GM12892 (cell line): ENCODE data around the gene DOK6.

Experiments
- DNase-seq: peaks from one replicate; pipeline ENCODE4 v3.0.0; 2011; ENCODE audit not compliant: insufficient read length
- FAIRE-seq: peaks from 2 replicates; lab custom pipeline; 2011; peaks lifted over from hg19 to GRCh38; lab: Jason Lieb, UNC
- POLR2A ChIP-seq: IDR thresholded peaks from 2 replicates; pipeline ENCODE4 v1.6.1; 2011; ENCODE audit warnings: low read depth, low read length, control low read depth
- POLR2AphosphoS5 ChIP-seq: IDR thresholded peaks from 2 replicates; pipeline ENCODE4 v1.6.1; 2011; ENCODE audit warnings: low read depth, low read length, control low read depth
- TAF1 ChIP-seq: IDR thresholded peaks from 2 replicates; pipeline ENCODE4 v1.6.1; 2011; ENCODE audit warnings: low read depth, mild to moderate bottlenecking, control low read depth, low read length, borderline replicate concordance

Gene DOK6

GRCh38 chr18:69763002-69763401 is 362.3 kb downstream of the DOK6 start:
- no peak for FAIRE-seq
- DNase-seq = no peak
- TF ChIP-seq POLR2AphosphoS5 (no peak), TAF1 (no peak), POLR2A (no peak)

- DNase-seq (no peak), FAIRE-seq (no peak)
- no peak for TF ChIP-seq POLR2AphosphoS5
- no peak for TF ChIP-seq POLR2A
- no peak for TF ChIP-seq TAF1
Measured at GRCh38 chr18:69763821-69764220, 363.1 kb downstream of the DOK6 start.

- FAIRE-seq (no peak), DNase-seq (no peak)
- TF ChIP-seq TAF1 (no peak), POLR2A (no peak), POLR2AphosphoS5 (no peak)
Measured at GRCh38 chr18:69770238-69770637, 369.6 kb downstream of the DOK6 start.

- no peak for TF ChIP-seq POLR2A
- no peak for TF ChIP-seq TAF1
- no peak for TF ChIP-seq POLR2AphosphoS5
Measured at GRCh38 chr18:69774831-69775230, 374.1 kb downstream of the DOK6 start.

GRCh38 chr18:69777248-69777647 is 376.6 kb downstream of the DOK6 start:
- TF ChIP-seq POLR2A = no peak
- no peak for TF ChIP-seq TAF1
- no peak for TF ChIP-seq POLR2AphosphoS5
- FAIRE-seq = no peak

More at GRCh38 chr18:69774831-69775230, 374.1 kb downstream of the DOK6 start:
- DNase-seq (no peak), FAIRE-seq (peak; percentile 17)

GRCh38 chr18:69778680-69779079 is 378.0 kb downstream of the DOK6 start:
- DNase-seq (no peak), FAIRE-seq (no peak)
- TF ChIP-seq TAF1 = no peak
- TF ChIP-seq POLR2AphosphoS5 = no peak
- no peak for TF ChIP-seq POLR2A

More at GRCh38 chr18:69777248-69777647, 376.6 kb downstream of the DOK6 start:
- DNase-seq = no peak

GRCh38 chr18:69780851-69781250 is 380.2 kb downstream of the DOK6 start:
- TF ChIP-seq TAF1 = no peak
- FAIRE-seq (no peak), DNase-seq (no peak)

GRCh38 chr18:69784815-69785214 is 384.1 kb downstream of the DOK6 start:
- FAIRE-seq = no peak

GRCh38 chr18:69785466-69785865 is 384.8 kb downstream of the DOK6 start:
- no peak for TF ChIP-seq POLR2A
- TF ChIP-seq TAF1 = no peak
- no peak for TF ChIP-seq POLR2AphosphoS5
- DNase-seq = no peak
- FAIRE-seq = no peak

More at GRCh38 chr18:69784815-69785214, 384.1 kb downstream of the DOK6 start:
- no peak for DNase-seq
- TF ChIP-seq POLR2AphosphoS5 (no peak), TAF1 (no peak)

- no peak for DNase-seq
- FAIRE-seq = no peak
- TF ChIP-seq POLR2AphosphoS5 (no peak), POLR2A (no peak), TAF1 (no peak)
Measured at GRCh38 chr18:69786427-69786826, 385.7 kb downstream of the DOK6 start.

- DNase-seq = no peak
- TF ChIP-seq POLR2AphosphoS5 = no peak
- no peak for TF ChIP-seq POLR2A
- no peak for FAIRE-seq
Measured at GRCh38 chr18:69787825-69788547, 387.3 kb downstream of the DOK6 start.

- FAIRE-seq (no peak), DNase-seq (no peak)
- TF ChIP-seq TAF1 = no peak
- TF ChIP-seq POLR2AphosphoS5 = no peak
- no peak for TF ChIP-seq POLR2A
Measured at GRCh38 chr18:69789794-69790193, 389.1 kb downstream of the DOK6 start.
